Measurements from ENCODE around the gene DENND2C. TPM values are rescaled to one million over a fixed set of nuclear protein-coding genes. Genes with fewer than 3 reads are reported as not detected.

DENND2C gene
- total and polyA plus RNA-seq, 2 donors (not counting 1 experiment from before 2014, with no cell fraction given) = 1.3 to 1.7 TPM

DNA sequence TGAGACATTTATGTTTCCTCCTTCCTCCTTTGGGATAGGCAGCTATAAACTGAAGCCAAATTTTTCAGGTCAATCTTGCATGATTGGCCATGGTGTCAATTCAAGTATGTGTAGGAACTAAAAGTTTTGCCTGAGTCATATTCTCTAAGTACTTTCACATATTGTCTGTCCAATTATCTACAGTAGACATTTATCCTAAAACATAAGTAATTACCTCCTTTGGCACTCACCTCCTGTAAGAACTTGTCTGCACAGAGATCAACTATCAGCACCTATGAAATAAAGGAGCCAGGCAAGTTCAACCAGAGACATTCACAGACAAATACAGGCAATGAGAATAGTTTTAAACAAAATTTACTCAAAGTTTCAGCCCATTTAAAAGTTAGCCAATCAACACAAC is 74.2 kb downstream of the DENND2C start:
- no peaks in the 10 kb centered on the region for H3K36me3 ChIP-seq (ENCODE audit: control insufficient read depth, insufficient read depth, low read length)
- no peaks in the 10 kb centered on the region for H3K27me3 ChIP-seq (ENCODE audit: control insufficient read depth, insufficient read depth, low read length)
- H3K79me2 ChIP-seq (ENCODE audit: control insufficient read depth, insufficient read depth, low read length) = no peaks in the 10 kb centered on the region
- H3K4me1 ChIP-seq (ENCODE audit: control insufficient read depth, extremely low read depth, insufficient read depth, low read length) = no peaks in the 10 kb centered on the region
- H3K4me2 ChIP-seq (ENCODE audit: extremely low read depth, insufficient read depth, low read length) = no peak overlapping the region
- H3K4me3 ChIP-seq (replicated peaks in 1 of 4; ENCODE audit: control extremely low read depth in 1 of 4, insufficient read depth in 1 of 4, low read depth in 3 of 4, low read length in 4 of 4) = no peak overlapping the region
- no peak overlapping the region for H2AFZ ChIP-seq (ENCODE audit: low read length)
- no peak overlapping the region for H3K9ac ChIP-seq (ENCODE audit: insufficient read depth, low read length)
- TF ChIP-seq, protein P1, sequence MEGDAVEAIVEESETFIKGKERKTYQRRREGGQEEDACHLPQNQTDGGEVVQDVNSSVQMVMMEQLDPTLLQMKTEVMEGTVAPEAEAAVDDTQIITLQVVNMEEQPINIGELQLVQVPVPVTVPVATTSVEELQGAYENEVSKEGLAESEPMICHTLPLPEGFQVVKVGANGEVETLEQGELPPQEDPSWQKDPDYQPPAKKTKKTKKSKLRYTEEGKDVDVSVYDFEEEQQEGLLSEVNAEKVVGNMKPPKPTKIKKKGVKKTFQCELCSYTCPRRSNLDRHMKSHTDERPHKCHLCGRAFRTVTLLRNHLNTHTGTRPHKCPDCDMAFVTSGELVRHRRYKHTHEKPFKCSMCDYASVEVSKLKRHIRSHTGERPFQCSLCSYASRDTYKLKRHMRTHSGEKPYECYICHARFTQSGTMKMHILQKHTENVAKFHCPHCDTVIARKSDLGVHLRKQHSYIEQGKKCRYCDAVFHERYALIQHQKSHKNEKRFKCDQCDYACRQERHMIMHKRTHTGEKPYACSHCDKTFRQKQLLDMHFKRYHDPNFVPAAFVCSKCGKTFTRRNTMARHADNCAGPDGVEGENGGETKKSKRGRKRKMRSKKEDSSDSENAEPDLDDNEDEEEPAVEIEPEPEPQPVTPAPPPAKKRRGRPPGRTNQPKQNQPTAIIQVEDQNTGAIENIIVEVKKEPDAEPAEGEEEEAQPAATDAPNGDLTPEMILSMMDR (conservative IDR thresholded peaks at IDR 0.05 in 1 of 2, IDR thresholded peaks at IDR 0.05 in 1 of 2; ENCODE audit: low read depth in 1 of 2, low read length in 2 of 2) = no peak
- TF ChIP-seq EZH2 (IDR thresholded peaks at IDR 0.05; ENCODE audit: low read length, missing control alignments) = no peak
- H3K9me3 ChIP-seq (ENCODE audit: control insufficient read depth, insufficient read depth, low read depth, low read length) = no peaks in the 10 kb centered on the region
- no peak overlapping the region for H3K27ac ChIP-seq (ENCODE audit: insufficient read depth, low read length)
- DNase-seq (ENCODE audit: low read depth in 2 of 2) = no peak
- no peaks in the 10 kb centered on the region for H4K20me1 ChIP-seq (ENCODE audit: control insufficient read depth, extremely low read depth, insufficient read depth, low read length)

DNA sequence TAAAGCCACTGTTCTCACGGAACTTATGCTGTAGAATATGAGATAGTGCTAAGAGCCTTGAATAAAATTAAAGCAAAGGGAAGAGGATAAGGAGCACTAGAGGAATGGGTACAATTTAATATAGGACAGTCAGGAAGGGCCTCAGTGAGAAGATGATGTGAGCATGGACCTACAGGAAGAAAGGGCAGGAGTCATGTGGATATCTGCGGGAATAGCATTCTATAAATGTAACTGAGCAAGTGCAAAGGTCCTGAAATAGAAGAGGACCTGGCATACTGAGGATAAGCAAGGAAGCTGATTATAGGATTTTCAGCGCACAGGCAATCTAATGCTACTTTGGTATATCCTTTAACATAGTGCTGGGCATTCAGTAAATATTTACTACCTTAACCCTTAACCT is 75.8 kb downstream of the DENND2C start:
- no peak overlapping the region for H3K9ac ChIP-seq (ENCODE audit: insufficient read depth, low read length)
- H3K79me2 ChIP-seq (ENCODE audit: control insufficient read depth, insufficient read depth, low read length) = no peaks in the 10 kb centered on the region
- H3K4me3 ChIP-seq (replicated peaks in 1 of 4; ENCODE audit: control extremely low read depth in 1 of 4, insufficient read depth in 1 of 4, low read depth in 3 of 4, low read length in 4 of 4) = no peak overlapping the region
- TF ChIP-seq, protein P1 (conservative IDR thresholded peaks at IDR 0.05 in 1 of 2, IDR thresholded peaks at IDR 0.05 in 1 of 2; ENCODE audit: low read depth in 1 of 2, low read length in 2 of 2) = no peak
- TF ChIP-seq EZH2 (IDR thresholded peaks at IDR 0.05; ENCODE audit: low read length, missing control alignments) = no peak
- no peaks in the 10 kb centered on the region for H3K9me3 ChIP-seq (ENCODE audit: control insufficient read depth, insufficient read depth, low read depth, low read length)
- H3K27ac ChIP-seq (ENCODE audit: insufficient read depth, low read length) = no peak overlapping the region
- no peaks in the 10 kb centered on the region for H3K27me3 ChIP-seq (ENCODE audit: control insufficient read depth, insufficient read depth, low read length)
- no peaks in the 10 kb centered on the region for H3K36me3 ChIP-seq (ENCODE audit: control insufficient read depth, insufficient read depth, low read length)
- no peak overlapping the region for H3K4me2 ChIP-seq (ENCODE audit: extremely low read depth, insufficient read depth, low read length)
- no peak for DNase-seq (ENCODE audit: low read depth in 2 of 2)
- H3K4me1 ChIP-seq (ENCODE audit: control insufficient read depth, extremely low read depth, insufficient read depth, low read length) = no peaks in the 10 kb centered on the region
- no peak overlapping the region for H2AFZ ChIP-seq (ENCODE audit: low read length)
- no peaks in the 10 kb centered on the region for H4K20me1 ChIP-seq (ENCODE audit: control insufficient read depth, extremely low read depth, insufficient read depth, low read length)

DNA sequence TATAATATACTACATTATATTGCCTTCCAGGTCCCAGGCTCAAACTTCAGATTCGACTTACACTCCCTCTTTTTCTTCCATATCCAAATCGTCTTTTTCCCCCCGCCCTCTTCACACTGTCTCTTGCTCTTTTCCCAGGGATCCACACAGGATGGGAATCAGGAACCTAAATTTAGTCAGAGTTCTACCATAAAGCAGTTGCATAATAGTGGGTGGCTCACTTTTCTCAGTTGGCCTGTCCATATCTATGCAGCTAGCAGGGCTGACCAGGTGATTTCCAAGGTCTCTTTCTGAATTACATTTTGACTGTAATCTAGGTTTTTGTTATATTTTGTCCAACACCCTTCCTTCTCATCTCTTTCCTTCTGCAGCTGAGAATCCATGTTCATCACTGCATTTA is 80.7 kb downstream of the DENND2C start:
- no peaks in the 10 kb centered on the region for H3K36me3 ChIP-seq (ENCODE audit: control insufficient read depth, insufficient read depth, low read length)
- H2AFZ ChIP-seq (ENCODE audit: low read length) = no peak overlapping the region
- H3K4me3 ChIP-seq (replicated peaks in 1 of 4; ENCODE audit: control extremely low read depth in 1 of 4, insufficient read depth in 1 of 4, low read depth in 3 of 4, low read length in 4 of 4) = no peak overlapping the region
- H3K9ac ChIP-seq (ENCODE audit: insufficient read depth, low read length) = no peak overlapping the region
- no peak overlapping the region for H3K27ac ChIP-seq (ENCODE audit: insufficient read depth, low read length)
- H3K79me2 ChIP-seq (ENCODE audit: control insufficient read depth, insufficient read depth, low read length) = no peaks in the 10 kb centered on the region
- H3K9me3 ChIP-seq (ENCODE audit: control insufficient read depth, insufficient read depth, low read depth, low read length) = no peaks in the 10 kb centered on the region
- no peak for TF ChIP-seq EZH2 (IDR thresholded peaks at IDR 0.05; ENCODE audit: low read length, missing control alignments)
- TF ChIP-seq, protein P1 (conservative IDR thresholded peaks at IDR 0.05 in 1 of 2, IDR thresholded peaks at IDR 0.05 in 1 of 2; ENCODE audit: low read depth in 1 of 2, low read length in 2 of 2) = no peak
- no peak overlapping the region for H3K4me2 ChIP-seq (ENCODE audit: extremely low read depth, insufficient read depth, low read length)
- H3K27me3 ChIP-seq (ENCODE audit: control insufficient read depth, insufficient read depth, low read length) = no peaks in the 10 kb centered on the region
- DNase-seq (ENCODE audit: low read depth in 2 of 2) = no peak
- H3K4me1 ChIP-seq (ENCODE audit: control insufficient read depth, extremely low read depth, insufficient read depth, low read length) = no peaks in the 10 kb centered on the region
- H4K20me1 ChIP-seq (ENCODE audit: control insufficient read depth, extremely low read depth, insufficient read depth, low read length) = no peaks in the 10 kb centered on the region
